Activated T-cell treated with anti-CD3 and anti-CD28 coated beads, Interleukin-2, amount 50 U/mL, for 72 hours (primary cell): Measurements from ENCODE around the gene ENTR1. TPM values are rescaled to one million over a fixed set of nuclear protein-coding genes. Genes with fewer than 3 reads are reported as not detected.

Experiments
- ATAC-seq, 2 donors: fragments of 150-1000 bp; cut with Tn5 transposase; replicated peaks in 1 of 2; 2 replicates each; pipeline ENCODE4 v1.10.0; 2021; ENCODE audit warnings: moderate library complexity in 2 of 2, mild to moderate bottlenecking in 1 of 2
- DNase-seq, 2 donors: peaks; one replicate each; pipeline ENCODE4 v3.0.0; 2021 to 2022; ENCODE audit warnings: mixed read lengths in 1 of 2
- H3K27ac Mint-ChIP-seq: one replicate; pipeline ENCODE4 v1.8.0; 2022; ENCODE audit warnings: mild to moderate bottlenecking, moderate library complexity, mixed read lengths
- H3K27me3 Mint-ChIP-seq: one replicate; pipeline ENCODE4 v1.8.0; 2022; ENCODE audit warnings: low read depth, mixed read lengths
- H3K36me3 Mint-ChIP-seq, 2 donors: one replicate each; pipeline ENCODE4 v1.8.0; 2022; ENCODE audit warnings: mixed read lengths in 2 of 2, mild to moderate bottlenecking in 1 of 2; ENCODE audit not compliant: insufficient read depth in 2 of 2
- H3K4me1 Mint-ChIP-seq: one replicate; pipeline ENCODE4 v1.8.0; 2022; ENCODE audit warnings: low read depth, mixed read lengths
- H3K4me3 Mint-ChIP-seq, 2 donors: one replicate each; pipeline ENCODE4 v1.8.0; 2022; ENCODE audit warnings: mild to moderate bottlenecking in 2 of 2, mixed read lengths in 2 of 2, moderate library complexity in 2 of 2
- H3K9me3 Mint-ChIP-seq, 2 donors: one replicate each; pipeline ENCODE4 v1.8.0; 2022; ENCODE audit warnings: mixed read lengths in 2 of 2
- total RNA-seq, 2 donors: library from RNA; stranded (reverse); gene quantifications; one replicate each; pipeline ENCODE4 v1.2.3, GENCODE V29; 2022

ENTR1 gene
- total RNA-seq, 2 donors from 2014 or later, result 47.2 to 70.6 TPM

DNA sequence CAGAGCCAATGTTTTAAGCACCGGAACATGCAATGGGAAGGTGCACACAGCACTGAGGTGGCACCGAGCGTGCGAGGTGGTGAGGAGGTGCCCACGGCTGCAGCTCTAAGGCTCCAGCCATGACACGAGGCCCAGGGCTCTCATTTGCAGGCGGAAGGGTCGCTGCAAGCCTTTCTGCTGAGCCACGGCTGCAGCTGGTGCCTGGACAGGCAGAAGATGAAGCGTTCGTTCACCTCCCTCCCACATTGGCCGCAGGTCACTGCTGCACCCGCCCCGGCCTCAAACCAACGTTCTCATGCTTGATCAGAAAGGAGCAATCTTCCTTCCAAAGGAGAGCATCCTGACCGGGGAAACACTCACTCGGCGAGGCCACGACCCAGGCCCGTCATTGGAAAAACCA is 33.7 kb upstream of the ENTR1 start:
- H3K4me3 Mint-ChIP-seq, result no peak overlapping the region
- peaks cover 3 to 21% of the 10 kb centered on the region in 2 donors for H3K36me3 Mint-ChIP-seq
- DNase-seq, result no peak
- no peaks in the 10 kb centered on the region for H3K27me3 Mint-ChIP-seq
- H3K4me1 Mint-ChIP-seq, result no peaks in the 10 kb centered on the region
- no peak overlapping the region for H3K27ac Mint-ChIP-seq
- ATAC-seq, result no peak
- no peaks in the 10 kb centered on the region for H3K9me3 Mint-ChIP-seq

- DNase-seq (no peak), ATAC-seq (no peak)
- Mint-ChIP-seq H3K9me3 (no peaks in the 10 kb centered on the region), H3K27me3 (no peaks in the 10 kb centered on the region), H3K27ac (no peak overlapping the region), H3K4me3 (no peak overlapping the region), H3K4me1 (no peaks in the 10 kb centered on the region), H3K36me3 (peaks cover 3 to 21% of the 10 kb centered on the region in 2 donors)
Observed at GRCh38 chr9:136443687-136444086, 33.3 kb upstream of the ENTR1 start.

- Mint-ChIP-seq H3K36me3 (peaks cover 3 to 22% of the 10 kb centered on the region in 2 donors), H3K9me3 (no peaks in the 10 kb centered on the region), H3K27me3 (no peaks in the 10 kb centered on the region), H3K4me1 (peaks cover 4% of the 10 kb centered on the region), H3K27ac (no peak overlapping the region), H3K4me3 (no peak overlapping the region)
- ATAC-seq (no peak), DNase-seq (no peak)
Observed at GRCh38 chr9:136443087-136443486, 32.7 kb upstream of the ENTR1 start.

GRCh38 chr9:136442265-136442664 is 31.9 kb upstream of the ENTR1 start:
- Mint-ChIP-seq H3K4me3 (no peak overlapping the region), H3K27ac (peak overlapping the region; percentile 38), H3K9me3 (no peaks in the 10 kb centered on the region), H3K27me3 (no peaks in the 10 kb centered on the region), H3K36me3 (peaks cover 3 to 22% of the 10 kb centered on the region in 2 donors), H3K4me1 (peaks cover 12% of the 10 kb centered on the region)
- ATAC-seq, result no peak
- no peak for DNase-seq

GRCh38 chr9:136441681-136442245 is 31.3 kb upstream of the ENTR1 start:
- H3K27ac Mint-ChIP-seq, result no peak overlapping the region
- H3K9me3 Mint-ChIP-seq, result no peaks in the 10 kb centered on the region
- peaks cover 17% of the 10 kb centered on the region for H3K4me1 Mint-ChIP-seq
- DNase-seq, result no peak
- no peaks in the 10 kb centered on the region for H3K27me3 Mint-ChIP-seq
- peaks cover 5 to 19% of the 10 kb centered on the region in 2 donors for H3K36me3 Mint-ChIP-seq
- no peak for ATAC-seq
- no peak overlapping the region for H3K4me3 Mint-ChIP-seq

GRCh38 chr9:136441191-136441680 is 30.8 kb upstream of the ENTR1 start:
- Mint-ChIP-seq H3K4me1 (peaks cover 21% of the 10 kb centered on the region), H3K36me3 (peaks cover 5 to 16% of the 10 kb centered on the region in 2 donors), H3K27ac (no peak overlapping the region), H3K9me3 (no peaks in the 10 kb centered on the region), H3K27me3 (no peaks in the 10 kb centered on the region), H3K4me3 (peak overlapping the region in 1 of 2 donors; percentile 52)
- DNase-seq (no peak), ATAC-seq (no peak)

DNA sequence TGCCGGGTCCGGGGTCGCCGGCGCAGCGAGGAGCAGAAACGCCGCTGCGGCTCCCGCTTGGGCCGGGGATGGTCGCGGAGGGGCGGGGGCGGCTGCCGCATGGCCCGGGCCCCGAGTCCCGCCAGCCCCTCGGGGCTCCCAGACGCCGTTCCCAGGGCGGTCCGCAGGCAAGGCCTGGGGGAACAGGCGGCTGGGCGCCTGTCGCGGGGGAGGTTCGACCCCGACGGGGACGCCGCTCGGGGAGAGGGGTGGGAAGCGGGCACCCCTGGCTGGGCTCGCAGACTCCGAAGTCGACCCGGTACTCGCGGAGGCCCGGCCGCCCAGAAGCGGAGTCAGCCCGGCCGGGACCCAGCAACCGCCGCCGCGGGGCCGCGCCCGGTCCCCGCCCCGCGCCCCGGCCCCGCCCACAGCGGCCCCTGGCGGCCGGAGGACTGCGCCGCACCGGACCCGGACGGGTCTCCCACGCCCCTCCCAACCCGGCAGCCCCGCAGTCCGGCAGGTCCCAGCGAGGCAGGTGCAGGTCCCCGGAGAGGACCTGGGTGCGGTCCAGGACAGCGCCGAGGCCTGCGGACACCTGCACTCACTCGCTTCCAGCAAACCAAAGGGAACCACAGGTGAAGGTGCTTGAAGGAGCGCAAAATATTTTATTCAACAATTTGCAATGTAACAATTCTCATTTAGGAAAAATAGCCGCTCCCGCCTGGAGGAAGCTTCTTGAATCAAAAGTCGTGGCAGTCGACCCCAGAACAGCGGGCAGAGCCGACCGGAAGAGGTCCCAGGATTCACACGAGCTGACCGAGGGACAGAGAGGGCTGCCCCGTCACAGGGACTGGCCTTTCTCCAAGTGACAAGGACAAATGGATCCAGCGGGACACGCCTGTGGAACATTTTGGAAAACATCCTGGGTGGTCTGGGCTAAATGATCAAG is 29.3 kb upstream of the ENTR1 start, which contains the start of gene INPP5E:
TSS of gene INPP5E (minus strand) at position 365 of the 928 bp plus-strand sequence. CDS start 426 bp downstream, outside the sequence.
- H3K4me3 Mint-ChIP-seq, result peak within 1 kb of the TSS; percentile 79 to 89
- peak; percentile 87 to 95 for DNase-seq
- peaks cover 21% of the 10 kb centered on the region for H3K4me1 Mint-ChIP-seq
- H3K36me3 Mint-ChIP-seq, result peaks cover 5 to 16% of the 10 kb centered on the region in 2 donors
- H3K9me3 Mint-ChIP-seq, result no peaks in the 10 kb centered on the region
- H3K27me3 Mint-ChIP-seq, result no peaks in the 10 kb centered on the region
- ATAC-seq, result peak; percentile 84 to 86
- no peak within 1 kb of the TSS for H3K27ac Mint-ChIP-seq

DNA sequence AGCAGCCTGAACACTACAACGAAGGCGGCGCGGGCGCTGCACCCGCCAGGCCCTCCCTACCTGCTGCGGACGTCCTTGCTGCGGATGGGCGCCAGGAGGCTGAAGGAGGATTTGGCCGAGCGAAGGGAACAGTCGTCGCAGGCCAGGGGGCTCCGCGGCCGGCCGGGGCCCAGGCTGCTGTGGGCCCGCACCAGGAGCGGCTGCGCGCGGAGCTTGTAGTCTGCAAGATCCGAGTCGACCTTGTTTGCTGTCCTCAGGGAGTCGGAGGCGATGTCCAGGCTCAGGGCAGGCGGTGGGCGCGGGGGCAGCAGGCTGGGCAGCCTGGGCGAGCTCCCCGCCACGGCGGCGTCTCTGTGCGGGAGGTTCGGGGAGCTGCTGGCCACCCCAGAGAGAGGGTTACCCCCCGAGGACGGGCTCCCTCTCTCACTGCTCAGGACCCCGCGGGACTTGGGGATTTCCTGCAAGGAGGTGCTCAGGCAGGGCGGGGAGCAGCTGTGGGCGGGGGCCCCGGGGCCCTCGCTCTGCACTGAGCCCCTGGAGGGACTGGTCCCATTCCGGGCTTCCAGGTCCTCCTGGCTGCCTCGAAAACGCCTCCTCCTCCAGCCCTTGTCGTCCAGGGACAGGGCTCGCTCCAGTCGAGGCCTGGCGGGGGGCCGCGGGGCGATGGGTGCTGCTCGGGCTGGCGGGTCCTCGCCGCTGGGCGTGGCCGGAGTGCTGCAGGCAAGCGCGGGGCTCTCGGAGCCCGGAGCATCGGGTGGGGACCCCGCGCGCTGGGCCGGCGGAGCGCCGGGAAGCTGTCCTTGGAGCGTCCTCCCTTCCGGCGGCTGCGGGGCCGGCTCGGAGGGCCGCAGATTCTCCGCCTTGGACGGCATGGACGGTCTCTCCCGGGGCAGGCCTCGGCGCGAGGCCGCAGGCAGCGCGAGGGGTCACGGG is 28.4 kb upstream of the ENTR1 start:
- Mint-ChIP-seq H3K27ac (no peak overlapping the region), H3K4me3 (peak overlapping the region; percentile 79 to 89), H3K27me3 (no peaks in the 10 kb centered on the region), H3K36me3 (peaks cover 5 to 10% of the 10 kb centered on the region in 2 donors), H3K9me3 (no peaks in the 10 kb centered on the region), H3K4me1 (peaks cover 21% of the 10 kb centered on the region)
- peak; percentile 72 to 73 for ATAC-seq
- DNase-seq, result peak; percentile 66 to 68

- Mint-ChIP-seq H3K9me3 (no peaks in the 10 kb centered on the region), H3K4me3 (peak overlapping the region; percentile 79 to 89), H3K27ac (no peak overlapping the region), H3K36me3 (peaks cover 4 to 7% of the 10 kb centered on the region in 2 donors), H3K27me3 (no peaks in the 10 kb centered on the region), H3K4me1 (peaks cover 21% of the 10 kb centered on the region)
- ATAC-seq (no peak), DNase-seq (no peak)
Observed at GRCh38 chr9:136437839-136438547, 27.6 kb upstream of the ENTR1 start.

DNA sequence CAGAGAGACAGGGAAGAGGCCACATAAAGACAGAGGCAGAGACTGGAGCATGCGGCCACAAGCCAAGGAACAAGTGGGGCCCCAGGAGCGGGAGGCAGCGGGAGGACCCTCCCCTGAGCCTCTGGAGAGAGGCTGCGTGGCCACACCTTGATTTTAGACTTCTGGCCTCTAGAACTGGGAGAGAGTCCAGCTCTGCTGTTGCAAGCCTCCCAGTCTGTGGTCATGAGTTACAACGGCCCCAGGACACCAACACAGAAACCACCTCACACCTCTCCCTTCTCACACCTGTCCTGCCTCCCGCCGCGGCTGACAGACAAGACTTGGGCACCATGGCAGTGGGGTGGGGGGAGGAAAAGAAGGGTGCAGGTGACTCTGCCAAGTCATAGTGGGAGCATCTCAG is 27.0 kb upstream of the ENTR1 start:
- ATAC-seq (no peak), DNase-seq (no peak)
- Mint-ChIP-seq H3K27ac (peak overlapping the region; percentile 66), H3K36me3 (peaks cover 2 to 3% of the 10 kb centered on the region in 2 donors), H3K4me1 (peaks cover 21% of the 10 kb centered on the region), H3K4me3 (peak overlapping the region; percentile 79 to 89), H3K27me3 (no peaks in the 10 kb centered on the region), H3K9me3 (no peaks in the 10 kb centered on the region)

- Mint-ChIP-seq H3K36me3 (peaks cover 1 to 2% of the 10 kb centered on the region in 2 donors), H3K9me3 (no peaks in the 10 kb centered on the region), H3K4me3 (peak overlapping the region; percentile 79 to 89), H3K4me1 (peaks cover 21% of the 10 kb centered on the region), H3K27me3 (no peaks in the 10 kb centered on the region), H3K27ac (no peak overlapping the region)
- DNase-seq (no peak), ATAC-seq (no peak)
Observed at GRCh38 chr9:136436055-136436634, 25.7 kb upstream of the ENTR1 start.
